HCT116 (cell line): Measurements from ENCODE around the gene ESD. TPM values are rescaled to one million over a fixed set of nuclear protein-coding genes. Genes with fewer than 3 reads are reported as not detected.

ENCODE experiments used
- ATAC-seq: fragments of 200-7000 bp; cut with Tn5 transposase; 2 replicates; pipeline ENCODE4 v1.9.1; 2020; ENCODE audit warnings: mild to moderate bottlenecking, moderate library complexity
- BruUV-seq: library from RNA; stranded (reverse); fragments of 400-500 nt; replicated peaks from 2 replicates; lab custom pipeline; 2021; lab: Mats Ljungman, UMichigan
- CTCF ChIA-PET: fragments of 300-600 bp; sonication (Branson Sonifier 250); formaldehyde crosslinking; loops from one replicate; lab custom pipeline; 2021; ENCODE audit warnings: antibody characterized with exemption; lab: Charles Lee
- POLR2A ChIA-PET: fragments of 300-600, 350-600 bp; sonication (Branson Sonifier 250); formaldehyde crosslinking; loops from one replicate; lab custom pipeline; 2021; ENCODE audit warnings: antibody characterized with exemption; lab: Charles Lee
- RAD21 ChIA-PET, 2 experiments: fragments of 300-600 bp; sonication (Branson Sonifier 250); formaldehyde crosslinking; loops; one replicate each; lab custom pipeline; 2023; ENCODE audit warnings: low total read pairs in 2 of 2; ENCODE audit not compliant: uncharacterized antibody in 2 of 2, unreplicated experiment in 2 of 2, low non-redundant PET in 1 of 2; lab: Charles Lee
- DNase-seq: peaks from one replicate; pipeline ENCODE4 v3.0.0-alpha.2; 2010; ENCODE audit warnings: low read depth, low spot score
- H2AFZ ChIP-seq: fragments of 200-600 bp; shearing (Covaris generic), sonication (generic); 2 replicates; pipeline ENCODE4 v1.6.1; 2017; ENCODE audit warnings: low read depth, mixed run types, mixed read lengths, antibody characterized with exemption, low read length; ENCODE audit not compliant: poor library complexity, severe bottlenecking
- H3K27ac ChIP-seq: 2 replicates; pipeline ENCODE4 v1.5.1; 2012; ENCODE audit warnings: low read depth, low read length
- H3K27me3 ChIP-seq: fragments of 200-600 bp; sonication (generic); 2 replicates; pipeline ENCODE4 v1.6.1; 2016; ENCODE audit warnings: mixed run types, low read length, mixed read lengths; ENCODE audit not compliant: insufficient read depth
- H3K36me3 ChIP-seq, 2 experiments: fragments of 200-500 bp in 1 of 2; fragments of 200-600 bp in 1 of 2; sonication (Bioruptor generic) in 1 of 2; sonication (generic) in 1 of 2; 2 replicates each; pipeline versions ENCODE4 v1.5.1 to v1.6.1; 2014 to 2016; ENCODE audit warnings: low read length in 2 of 2, inconsistent platforms in 1 of 2, mixed read lengths in 1 of 2, mixed run types in 1 of 2; ENCODE audit not compliant: insufficient read depth in 2 of 2, control insufficient read depth in 1 of 2
- H3K4me1 ChIP-seq, 2 experiments: fragments of 200-600 bp in 1 of 2; sonication (generic) in 1 of 2; 2 replicates each; pipeline versions ENCODE4 v1.5.1 to v1.6.1; 2012 to 2017; ENCODE audit warnings: low read length in 2 of 2, inconsistent platforms in 1 of 2, mild to moderate bottlenecking in 1 of 2, mixed read lengths in 1 of 2, mixed run types in 1 of 2, moderate library complexity in 1 of 2; ENCODE audit not compliant: insufficient read depth in 2 of 2, control insufficient read depth in 1 of 2
- H3K4me2 ChIP-seq: fragments of 200-600 bp; sonication (generic); 2 replicates; pipeline ENCODE4 v1.6.1; 2017; ENCODE audit warnings: mixed run types, low read length, mixed read lengths
- H3K4me3 ChIP-seq, 2 experiments: fragments of 200-600 bp in 1 of 2; sonication (generic) in 1 of 2; replicated peaks in 1 of 2; 2 replicates each; pipeline ENCODE4 v1.5.1; 2011 to 2016; ENCODE audit warnings: low read length in 2 of 2, control low read depth in 1 of 2, low read depth in 1 of 2, mild to moderate bottlenecking in 1 of 2, mixed read lengths in 1 of 2, mixed run types in 1 of 2
- H3K79me2 ChIP-seq: fragments of 200-600 bp; sonication (generic); 2 replicates; pipeline ENCODE4 v1.6.1; 2017; ENCODE audit warnings: mild to moderate bottlenecking, mixed run types, low read length, moderate library complexity, mixed read lengths; ENCODE audit not compliant: insufficient read depth
- H3K9ac ChIP-seq: fragments of 200-600 bp; sonication (generic); 2 replicates; pipeline ENCODE4 v1.6.1; 2016; ENCODE audit warnings: low read length, mixed read lengths
- H3K9me2 ChIP-seq: fragments of 200-600 bp; sonication (generic), shearing (Covaris generic); 2 replicates; pipeline ENCODE4 v1.6.1; 2017; ENCODE audit warnings: mixed run types, mild to moderate bottlenecking, moderate library complexity; ENCODE audit not compliant: insufficient read depth
- H3K9me3 ChIP-seq, 2 experiments: fragments of 200-500 bp in 1 of 2; fragments of 200-600 bp in 1 of 2; sonication (Bioruptor generic) in 1 of 2; sonication (generic) in 1 of 2; 2 replicates each; pipeline ENCODE4 v1.6.1; 2014 to 2017; ENCODE audit warnings: low read length in 2 of 2, mixed read lengths in 2 of 2, inconsistent platforms in 1 of 2, low read depth in 1 of 2, mild to moderate bottlenecking in 1 of 2, mixed run types in 1 of 2, moderate library complexity in 1 of 2; ENCODE audit not compliant: control insufficient read depth in 1 of 2, insufficient read depth in 1 of 2
- H4K20me1 ChIP-seq: fragments of 200-600 bp; sonication (generic), shearing (Covaris generic); 2 replicates; pipeline ENCODE4 v1.6.1; 2017; ENCODE audit warnings: mixed run types, mild to moderate bottlenecking, moderate library complexity; ENCODE audit not compliant: insufficient read depth
- ATF3 ChIP-seq: IDR thresholded peaks from 2 replicates; pipeline ENCODE4 v1.6.1; 2012
- CTCF ChIP-seq, 3 experiments: fragments of 200-600 bp in 1 of 3; sonication (generic) in 1 of 3; IDR thresholded peaks in 2 of 3; conservative IDR thresholded peaks in 1 of 3; 2 replicates each; pipeline ENCODE4 v1.5.1; 2012 to 2017; ENCODE audit warnings: low read depth in 2 of 3, low read length in 2 of 3, antibody characterized with exemption in 1 of 3, borderline replicate concordance in 1 of 3, control low read depth in 1 of 3, mild to moderate bottlenecking in 1 of 3, mixed read lengths in 1 of 3, mixed run types in 1 of 3, moderate library complexity in 1 of 3; ENCODE audit not compliant: insufficient read depth in 1 of 3
- EGR1 ChIP-seq: IDR thresholded peaks from 2 replicates; pipeline ENCODE4 v1.6.1; 2012; ENCODE audit warnings: low read depth
- ELF1 ChIP-seq: IDR thresholded peaks from 2 replicates; pipeline ENCODE4 v1.6.1; 2012; ENCODE audit warnings: low read depth, borderline replicate concordance
- EZH2 ChIP-seq: fragments of 200-600 bp; sonication (generic); IDR thresholded peaks from 2 replicates; pipeline ENCODE4 v1.6.1; 2017; ENCODE audit warnings: antibody characterized with exemption, mixed run types
- EZH2phosphoT487 ChIP-seq: fragments of 200-600 bp; IDR thresholded peaks from 2 replicates; pipeline ENCODE4 v1.6.1; 2018; ENCODE audit warnings: antibody characterized with exemption, borderline replicate concordance
- FOSL1 ChIP-seq: IDR thresholded peaks from 2 replicates; pipeline ENCODE4 v1.6.1; 2012; ENCODE audit warnings: low read depth
- JUND ChIP-seq: IDR thresholded peaks from 2 replicates; pipeline ENCODE4 v1.6.1; 2012
- MAX ChIP-seq: IDR thresholded peaks from 2 replicates; pipeline ENCODE4 v1.6.1; 2012
- POLR2AphosphoS5 ChIP-seq: IDR thresholded peaks from 2 replicates; pipeline ENCODE4 v1.6.1; 2011; ENCODE audit warnings: mild to moderate bottlenecking, low read depth, low read length, moderate library complexity
- RAD21 ChIP-seq: IDR thresholded peaks from 2 replicates; pipeline ENCODE4 v1.6.1; 2012; ENCODE audit warnings: low read depth, mild to moderate bottlenecking
- SIN3A ChIP-seq: IDR thresholded peaks from 2 replicates; pipeline ENCODE4 v1.6.1; 2012; ENCODE audit warnings: low read depth
- SP1 ChIP-seq: IDR thresholded peaks from 2 replicates; pipeline ENCODE4 v1.6.1; 2012; ENCODE audit warnings: low read depth
- ZFX ChIP-seq: fragments of 450-650 bp; IDR thresholded peaks from 2 replicates; pipeline ENCODE4 v1.6.1; 2017
- intact Hi-C: fragments of 100-400 bp; cut with micrococcal nuclease; formaldehyde crosslinking; loops from 2 replicates; pipeline ENCODE4 v1.10.0; 2022
- total RNA-seq: library from RNA; stranded (reverse); gene quantifications from one replicate; pipeline ENCODE4 v1.2.1, GENCODE V29; 2021; ENCODE audit not compliant: unreplicated experiment
- TF ChIP-seq, protein P1 (sequence below): IDR thresholded peaks from 2 replicates; pipeline ENCODE4 v1.6.1; 2012; ENCODE audit warnings: low read depth

The ESD gene
- total RNA-seq, 1 experiment from 2014 or later, result 111 TPM

DNA sequence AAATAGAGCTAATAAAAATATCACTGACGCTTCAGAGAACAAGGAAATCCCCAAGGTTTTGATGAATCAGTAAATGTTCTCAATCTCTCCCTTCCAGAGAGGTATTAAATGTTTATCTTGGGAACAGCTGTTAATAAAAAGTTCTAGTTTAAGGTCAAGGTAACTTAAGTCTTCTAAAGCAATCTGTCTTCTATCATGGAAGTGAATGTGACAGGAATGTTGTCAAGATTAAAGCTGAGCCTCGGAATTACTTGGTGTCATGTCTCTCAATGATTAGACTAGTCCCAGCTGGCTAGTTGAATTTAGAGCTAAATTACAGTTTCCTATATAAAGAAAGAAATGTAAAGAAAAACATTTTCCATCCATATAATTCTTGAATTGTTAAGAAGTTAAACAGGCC, 23.4 kb downstream of the ESD start:
- no peak for ATAC-seq
- intact Hi-C loops, result no loop called here
- H3K27me3 ChIP-seq, result no peaks in the 10 kb centered on the region
- no peak overlapping the region for H3K4me3 ChIP-seq
- peaks cover 23 to 24% of the 10 kb centered on the region in 2 experiments for H3K36me3 ChIP-seq
- ChIA-PET CTCF (interaction anchor here (0.7 kb wide), 1 partner anchor 9 kb away, joined by 3 read pairs; no protein-coding TSS in a partner anchor), POLR2A (no interaction called here)
- no peaks in the 10 kb centered on the region for H4K20me1 ChIP-seq
- DNase-seq, result no peak
- no peaks in the 10 kb centered on the region for H3K79me2 ChIP-seq
- BruUV-seq, result no TSS peak
- H3K4me2 ChIP-seq, result no peak overlapping the region
- no peak overlapping the region for H3K9ac ChIP-seq
- H3K9me2 ChIP-seq, result no peaks in the 10 kb centered on the region
- H2AFZ ChIP-seq, result no peak overlapping the region
- no peak overlapping the region for H3K27ac ChIP-seq
- TF ChIP-seq POLR2AphosphoS5, result no peak
- no peak for TF ChIP-seq RAD21
- TF ChIP-seq EGR1, result no peak
- TF ChIP-seq EZH2phosphoT487, result no peak
- TF ChIP-seq SP1, result no peak
- no peak for TF ChIP-seq FOSL1
- TF ChIP-seq JUND, result no peak
- TF ChIP-seq ZFX, result no peak
- TF ChIP-seq, all 23 proteins: peak for 0
- no peaks in the 10 kb centered on the region for H3K9me3 ChIP-seq
- RAD21 ChIA-PET, result no interaction called here
- H3K4me1 ChIP-seq, result no peaks in the 10 kb centered on the region

GRCh38 chr13:46771693-46772092, 25.3 kb downstream of the ESD start:
- ATAC-seq (no peak), DNase-seq (no peak)
- Histone ChIP-seq H3K27me3 (no peaks in the 10 kb centered on the region), H3K9me3 (no peaks in the 10 kb centered on the region), H3K4me3 (no peak overlapping the region), H2AFZ (no peak overlapping the region), H4K20me1 (no peaks in the 10 kb centered on the region), H3K27ac (no peak overlapping the region), H3K36me3 (peaks cover 15 to 21% of the 10 kb centered on the region in 2 experiments), H3K9ac (no peak overlapping the region), H3K9me2 (no peaks in the 10 kb centered on the region), H3K4me2 (no peak overlapping the region), H3K4me1 (no peaks in the 10 kb centered on the region), H3K79me2 (no peaks in the 10 kb centered on the region)
- RAD21 ChIA-PET, result no interaction called here
- POLR2A ChIA-PET, result no interaction called here
- intact Hi-C loops, result no loop called here
- CTCF ChIA-PET, result no interaction called here
- BruUV-seq, result no TSS peak
- TF ChIP-seq MAX (no peak), CTCF (IDR thresholded peaks at IDR 0.05 in 2 of 3, conservative IDR thresholded peaks at IDR 0.05 in 1 of 3; ENCODE audit: borderline replicate concordance in 1 of 3, insufficient read depth in 1 of 3, low read depth in 2 of 3, low read length in 2 of 3) (no peak), SIN3A (no peak), EZH2 (no peak), ATF3 (no peak), EGR1 (no peak), ELF1 (no peak), EZH2phosphoT487 (no peak), ZFX (no peak), SP1 (no peak)
- TF ChIP-seq, protein P1, sequence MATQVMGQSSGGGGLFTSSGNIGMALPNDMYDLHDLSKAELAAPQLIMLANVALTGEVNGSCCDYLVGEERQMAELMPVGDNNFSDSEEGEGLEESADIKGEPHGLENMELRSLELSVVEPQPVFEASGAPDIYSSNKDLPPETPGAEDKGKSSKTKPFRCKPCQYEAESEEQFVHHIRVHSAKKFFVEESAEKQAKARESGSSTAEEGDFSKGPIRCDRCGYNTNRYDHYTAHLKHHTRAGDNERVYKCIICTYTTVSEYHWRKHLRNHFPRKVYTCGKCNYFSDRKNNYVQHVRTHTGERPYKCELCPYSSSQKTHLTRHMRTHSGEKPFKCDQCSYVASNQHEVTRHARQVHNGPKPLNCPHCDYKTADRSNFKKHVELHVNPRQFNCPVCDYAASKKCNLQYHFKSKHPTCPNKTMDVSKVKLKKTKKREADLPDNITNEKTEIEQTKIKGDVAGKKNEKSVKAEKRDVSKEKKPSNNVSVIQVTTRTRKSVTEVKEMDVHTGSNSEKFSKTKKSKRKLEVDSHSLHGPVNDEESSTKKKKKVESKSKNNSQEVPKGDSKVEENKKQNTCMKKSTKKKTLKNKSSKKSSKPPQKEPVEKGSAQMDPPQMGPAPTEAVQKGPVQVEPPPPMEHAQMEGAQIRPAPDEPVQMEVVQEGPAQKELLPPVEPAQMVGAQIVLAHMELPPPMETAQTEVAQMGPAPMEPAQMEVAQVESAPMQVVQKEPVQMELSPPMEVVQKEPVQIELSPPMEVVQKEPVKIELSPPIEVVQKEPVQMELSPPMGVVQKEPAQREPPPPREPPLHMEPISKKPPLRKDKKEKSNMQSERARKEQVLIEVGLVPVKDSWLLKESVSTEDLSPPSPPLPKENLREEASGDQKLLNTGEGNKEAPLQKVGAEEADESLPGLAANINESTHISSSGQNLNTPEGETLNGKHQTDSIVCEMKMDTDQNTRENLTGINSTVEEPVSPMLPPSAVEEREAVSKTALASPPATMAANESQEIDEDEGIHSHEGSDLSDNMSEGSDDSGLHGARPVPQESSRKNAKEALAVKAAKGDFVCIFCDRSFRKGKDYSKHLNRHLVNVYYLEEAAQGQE, result no peak
